Trophoblast cell (in vitro differentiated cells and primary cell): ENCODE results near the gene RIMS3.

Experiments used
- DNase-seq, 2 donors: peaks; one replicate each; pipeline ENCODE4 v3.0.0-alpha.2; 2016
- H2AFZ ChIP-seq: 2 replicates; pipeline ENCODE4 v1.6.1; 2013; ENCODE audit warnings: low read length, moderate library complexity, mild to moderate bottlenecking; ENCODE audit not compliant: insufficient read depth, poor library complexity
- H2AK5ac ChIP-seq: 2 replicates; pipeline ENCODE4 v1.6.1; 2013; ENCODE audit warnings: mild to moderate bottlenecking, low read length
- H2BK120ac ChIP-seq: 2 replicates; pipeline ENCODE4 v1.6.1; 2013; ENCODE audit warnings: low read length, mild to moderate bottlenecking, moderate library complexity; ENCODE audit not compliant: insufficient read depth, poor library complexity
- H2BK12ac ChIP-seq: 2 replicates; pipeline ENCODE4 v1.6.1; 2013; ENCODE audit warnings: mild to moderate bottlenecking, low read length, moderate library complexity
- H2BK5ac ChIP-seq: 2 replicates; pipeline ENCODE4 v1.6.1; 2013; ENCODE audit warnings: low read length, low read depth, moderate library complexity, mild to moderate bottlenecking; ENCODE audit not compliant: poor library complexity
- H3K14ac ChIP-seq: 2 replicates; pipeline ENCODE4 v1.6.1; 2013; ENCODE audit warnings: mild to moderate bottlenecking, low read length
- H3K18ac ChIP-seq: 2 replicates; pipeline ENCODE4 v1.6.1; 2013; ENCODE audit warnings: mild to moderate bottlenecking, low read length
- H3K23ac ChIP-seq: 2 replicates; pipeline ENCODE4 v1.6.1; 2013; ENCODE audit warnings: low read length
- H3K27ac ChIP-seq: 2 replicates; pipeline ENCODE4 v1.5.1; 2013; ENCODE audit warnings: low read depth, mild to moderate bottlenecking, inconsistent platforms, low read length, moderate library complexity
- H3K27me3 ChIP-seq: 2 replicates; pipeline ENCODE4 v1.6.1; 2013; ENCODE audit warnings: inconsistent platforms, mild to moderate bottlenecking, low read length, moderate library complexity; ENCODE audit not compliant: insufficient read depth
- H3K36me3 ChIP-seq, 2 experiments: 1 replicate in 1 of 2; 2 replicates in 1 of 2; pipeline ENCODE4 v1.6.1; 2013; ENCODE audit warnings: low read length in 2 of 2, mild to moderate bottlenecking in 2 of 2, moderate library complexity in 1 of 2; ENCODE audit not compliant: insufficient read depth in 2 of 2, control insufficient read depth in 1 of 2
- H3K4ac ChIP-seq: 2 replicates; pipeline ENCODE4 v1.6.1; 2013; ENCODE audit warnings: low read depth, mild to moderate bottlenecking, low read length, moderate library complexity
- H3K4me1 ChIP-seq, 2 experiments: 1 replicate in 1 of 2; 2 replicates in 1 of 2; pipeline ENCODE4 v1.6.1; 2013; ENCODE audit warnings: low read length in 2 of 2, mild to moderate bottlenecking in 2 of 2, moderate library complexity in 1 of 2; ENCODE audit not compliant: insufficient read depth in 2 of 2, control insufficient read depth in 1 of 2
- H3K4me2 ChIP-seq: 2 replicates; pipeline ENCODE4 v1.6.1; 2013; ENCODE audit warnings: inconsistent platforms, mild to moderate bottlenecking, low read length, moderate library complexity
- H3K4me3 ChIP-seq: 2 replicates; pipeline ENCODE4 v1.5.1; 2013; ENCODE audit warnings: mild to moderate bottlenecking, low read depth, low read length, inconsistent platforms
- H3K79me1 ChIP-seq: one replicate; pipeline ENCODE4 v1.6.1; 2013; ENCODE audit warnings: low read length
- H3K79me2 ChIP-seq: 2 replicates; pipeline ENCODE4 v1.6.1; 2013; ENCODE audit warnings: low read length, mild to moderate bottlenecking; ENCODE audit not compliant: control insufficient read depth, insufficient read depth, poor library complexity
- H3K9ac ChIP-seq: 2 replicates; pipeline ENCODE4 v1.6.1; 2013; ENCODE audit warnings: mild to moderate bottlenecking, low read length
- H3K9me3 ChIP-seq: 2 replicates; pipeline ENCODE4 v1.6.1; 2013; ENCODE audit warnings: low read depth, mild to moderate bottlenecking, control low read depth, inconsistent platforms, low read length; ENCODE audit not compliant: insufficient read depth
- H4K12ac ChIP-seq: 2 replicates; pipeline ENCODE4 v1.6.1; 2013; ENCODE audit warnings: low read depth, mild to moderate bottlenecking, low read length, moderate library complexity
- H4K8ac ChIP-seq: 2 replicates; pipeline ENCODE4 v1.6.1; 2013; ENCODE audit warnings: low read depth, mild to moderate bottlenecking, low read length, moderate library complexity
- H4K91ac ChIP-seq: one replicate; pipeline ENCODE4 v1.6.1; 2013; ENCODE audit warnings: low read depth, mild to moderate bottlenecking, low read length, moderate library complexity
- WGBS: extraction: QIAGEN DNeasy Blood & Tissue Kit; methylation state at CpG from one replicate; pipeline ENCODE4 v1.1.7; 2013; ENCODE audit warnings: missing lambda C conversion rate; ENCODE audit not compliant: insufficient read length, insufficient coverage; ENCODE audit errors: extremely low coverage; 5-methylcytosine and 5-hydroxymethylcytosine counted together

RIMS3 gene

DNA sequence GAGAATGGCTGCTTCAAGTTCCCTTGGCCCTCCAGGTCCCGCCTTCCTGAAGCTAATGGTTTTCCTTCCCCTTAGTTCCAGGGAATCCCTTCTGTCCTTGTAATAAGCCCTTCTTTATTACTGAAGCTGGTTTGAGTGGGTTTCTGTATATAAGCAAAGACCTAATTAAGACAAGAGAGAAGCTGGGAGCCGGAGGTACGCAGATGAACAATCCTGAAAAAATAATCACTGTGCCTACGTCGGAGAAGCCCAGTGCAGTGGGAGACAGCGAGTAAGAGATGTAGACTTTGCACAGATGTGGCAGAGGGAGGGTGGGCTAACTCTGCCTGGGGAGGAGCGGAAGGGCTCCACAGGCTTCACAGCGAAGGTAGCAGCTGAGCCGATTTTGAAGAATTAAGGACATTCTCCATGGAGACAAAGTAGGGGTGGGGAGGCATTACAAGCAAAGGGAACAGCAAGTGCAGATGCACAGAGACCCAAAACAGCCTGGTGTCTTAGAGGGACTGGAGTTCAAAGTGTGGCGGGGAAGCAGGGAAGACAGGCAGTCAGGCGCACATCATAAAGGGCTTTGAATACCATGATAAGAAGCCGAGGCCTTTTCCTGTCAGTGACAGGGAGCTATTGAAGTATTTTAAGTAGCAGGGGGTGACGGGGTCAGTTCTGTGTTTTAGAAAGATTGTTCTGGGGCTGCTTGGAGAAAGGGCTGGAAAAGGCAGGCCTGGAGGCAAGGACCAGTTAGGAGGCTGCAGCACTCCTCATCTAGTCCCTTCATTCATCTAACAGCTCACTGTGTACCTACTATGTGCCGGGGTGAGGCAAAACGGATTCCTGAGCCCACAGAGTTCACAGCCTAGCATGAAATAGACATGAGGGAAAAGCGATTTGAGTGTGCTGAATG, 6.5 kb downstream of the RIMS3 start:
- Histone ChIP-seq H3K4ac (no peak overlapping the region), H2BK120ac (no peak overlapping the region), H4K12ac (no peak overlapping the region), H2AK5ac (no peak overlapping the region), H3K23ac (no peak overlapping the region), H4K91ac (no peak overlapping the region), H2BK12ac (no peak overlapping the region), H2BK5ac (no peak overlapping the region), H3K9me3 (no peaks in the 10 kb centered on the region), H3K27ac (no peak overlapping the region), H3K9ac (no peak overlapping the region), H3K36me3 (no peaks in the 10 kb centered on the region), H3K4me1 (peaks cover 0 to 8% of the 10 kb centered on the region in 2 experiments), H3K4me3 (no peak overlapping the region), H3K79me2 (no peaks in the 10 kb centered on the region), H4K8ac (no peak overlapping the region), H3K4me2 (no peak overlapping the region), H2AFZ (no peak overlapping the region), H3K18ac (no peak overlapping the region), H3K14ac (no peak overlapping the region), H3K79me1 (no peaks in the 10 kb centered on the region), H3K27me3 (no peaks in the 10 kb centered on the region)
- no peak for DNase-seq
- WGBS, result no CpG with 5 or more reads among the region's 16 CpGs

DNA sequence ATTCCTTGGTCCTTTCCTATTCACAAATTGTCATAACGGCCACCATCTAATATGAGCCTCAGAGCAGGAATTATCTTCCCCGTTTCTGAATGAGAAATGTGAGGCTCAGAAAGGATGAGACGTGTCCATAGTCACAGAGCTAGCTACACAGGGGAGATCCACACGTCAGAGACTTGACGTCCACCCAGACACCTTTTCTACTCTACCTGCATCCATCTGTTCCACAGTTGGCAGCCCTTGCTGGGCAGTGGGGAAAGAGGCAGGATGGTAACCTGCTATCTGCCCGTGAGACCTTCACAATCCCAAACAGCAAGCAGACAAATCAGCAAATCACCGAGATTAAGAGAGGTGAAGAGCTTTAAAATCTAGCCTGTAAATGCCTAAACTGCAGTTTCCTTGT, 8.4 kb downstream of the RIMS3 start:
- Histone ChIP-seq H3K27me3 (no peaks in the 10 kb centered on the region), H4K91ac (no peak overlapping the region), H2AFZ (no peak overlapping the region), H3K4ac (no peak overlapping the region), H3K4me1 (peaks cover 0 to 2% of the 10 kb centered on the region in 2 experiments), H3K14ac (no peak overlapping the region), H4K8ac (no peak overlapping the region), H2BK5ac (no peak overlapping the region), H3K36me3 (no peaks in the 10 kb centered on the region), H3K23ac (no peak overlapping the region), H3K9ac (no peak overlapping the region), H3K18ac (no peak overlapping the region), H3K79me2 (no peaks in the 10 kb centered on the region), H3K79me1 (no peaks in the 10 kb centered on the region), H3K9me3 (no peaks in the 10 kb centered on the region), H3K4me3 (no peak overlapping the region), H2BK12ac (no peak overlapping the region), H4K12ac (no peak overlapping the region), H2AK5ac (no peak overlapping the region), H3K4me2 (no peak overlapping the region), H3K27ac (no peak overlapping the region), H2BK120ac (no peak overlapping the region)
- DNase-seq, result no peak
- no CpG with 5 or more reads among the region's 7 CpGs for WGBS

DNA sequence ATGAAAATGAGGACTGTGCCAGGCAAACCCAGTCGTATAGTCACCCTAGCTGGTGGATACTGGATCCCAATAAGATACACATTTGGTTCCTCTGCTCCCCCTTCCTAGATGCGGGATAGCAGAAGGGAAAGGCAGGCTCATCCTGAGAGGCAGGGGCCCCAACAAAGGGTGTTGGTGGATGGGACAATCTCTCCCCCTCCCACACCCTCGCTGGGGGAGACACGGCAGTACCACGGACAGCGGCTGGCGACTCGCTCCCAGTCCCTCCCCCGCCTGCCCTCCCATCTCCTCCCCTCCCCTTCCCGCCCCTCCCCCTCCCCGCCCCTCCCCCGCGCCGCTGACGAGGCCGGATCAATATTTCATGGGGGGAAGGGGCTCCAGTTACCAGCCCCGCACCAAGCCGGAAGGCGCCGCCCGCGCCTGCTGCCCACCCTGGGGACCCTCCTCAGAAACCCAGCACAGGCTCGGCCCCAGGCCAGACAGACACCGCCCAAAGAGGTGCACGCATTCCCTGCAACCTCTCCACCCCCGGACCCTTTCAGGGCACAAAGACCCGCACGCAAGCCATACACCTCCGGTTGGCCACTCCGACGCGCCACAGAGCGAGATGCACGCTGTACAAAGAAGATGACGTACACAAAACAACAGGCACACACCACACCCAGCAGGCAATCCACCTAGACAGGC, 11.5 kb downstream of the RIMS3 start:
- Histone ChIP-seq H3K36me3 (no peaks in the 10 kb centered on the region), H3K4me2 (peak overlapping the region; percentile 51), H4K12ac (no peak overlapping the region), H2BK120ac (no peak overlapping the region), H3K23ac (no peak overlapping the region), H3K4me1 (no peaks in the 10 kb centered on the region), H3K27ac (no peak overlapping the region), H2AK5ac (no peak overlapping the region), H4K91ac (no peak overlapping the region), H3K18ac (no peak overlapping the region), H3K9ac (no peak overlapping the region), H3K79me2 (no peaks in the 10 kb centered on the region), H4K8ac (no peak overlapping the region), H2AFZ (no peak overlapping the region), H2BK12ac (no peak overlapping the region), H3K79me1 (no peaks in the 10 kb centered on the region), H3K9me3 (peaks cover 4% of the 10 kb centered on the region), H3K27me3 (no peaks in the 10 kb centered on the region), H3K4ac (no peak overlapping the region), H3K4me3 (no peak overlapping the region), H3K14ac (no peak overlapping the region), H2BK5ac (no peak overlapping the region)
- DNase-seq, result no peak
- WGBS, result no CpG with 5 or more reads among the region's 35 CpGs

DNA sequence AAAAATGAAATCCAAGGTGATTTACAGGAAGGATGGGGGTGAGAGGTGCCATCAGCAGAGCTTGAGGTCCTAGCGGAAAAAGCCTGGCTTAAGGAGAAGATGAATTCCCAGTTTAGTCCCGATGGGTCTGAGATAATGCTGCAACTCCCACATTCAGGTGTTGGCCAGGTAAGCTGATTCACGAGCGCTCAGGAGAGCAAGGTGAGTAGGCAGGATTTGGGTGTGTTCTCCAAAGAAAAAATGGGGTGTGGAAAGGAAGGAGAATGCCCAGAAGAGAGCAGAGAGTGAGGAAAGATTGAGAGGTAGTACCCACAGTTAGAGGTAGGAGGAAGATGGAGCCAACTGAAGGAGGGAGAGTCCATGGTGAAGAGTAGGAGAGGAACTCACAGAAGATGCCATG, 12.5 kb downstream of the RIMS3 start:
- Histone ChIP-seq H3K4ac (no peak overlapping the region), H4K8ac (no peak overlapping the region)

More for the DNA sequence above, 12.5 kb downstream of the RIMS3 start:
- H3K27me3 ChIP-seq, result no peaks in the 10 kb centered on the region
- H3K14ac ChIP-seq, result no peak overlapping the region
- no peaks in the 10 kb centered on the region for H3K79me2 ChIP-seq
- no peak overlapping the region for H2AFZ ChIP-seq
- H2BK12ac ChIP-seq, result no peak overlapping the region
- no peak overlapping the region for H3K4me2 ChIP-seq
- no CpG with 5 or more reads among the region's 4 CpGs for WGBS
- no peaks in the 10 kb centered on the region for H3K79me1 ChIP-seq
- H2BK120ac ChIP-seq, result no peak overlapping the region
- no peak overlapping the region for H3K27ac ChIP-seq
- H3K9ac ChIP-seq, result no peak overlapping the region
- no peak overlapping the region for H4K91ac ChIP-seq
- H2BK5ac ChIP-seq, result no peak overlapping the region
- H2AK5ac ChIP-seq, result no peak overlapping the region
- no peaks in the 10 kb centered on the region for H3K4me1 ChIP-seq
- no peak overlapping the region for H3K4me3 ChIP-seq
- no peak overlapping the region for H3K23ac ChIP-seq
- H3K36me3 ChIP-seq, result no peaks in the 10 kb centered on the region
- H3K9me3 ChIP-seq, result peaks cover 4% of the 10 kb centered on the region
- H4K12ac ChIP-seq, result no peak overlapping the region
- no peak for DNase-seq
- H3K18ac ChIP-seq, result no peak overlapping the region
